ENCODE measurements around the gene TPRN. TPM values are rescaled to one million over a fixed set of nuclear protein-coding genes. Genes with fewer than 3 reads are reported as not detected.

TPRN gene
- total and polyA plus RNA-seq, 2 of the 4 experiments (the other 2 are of a cell fraction): 1.8 to 5.3 TPM

DNA sequence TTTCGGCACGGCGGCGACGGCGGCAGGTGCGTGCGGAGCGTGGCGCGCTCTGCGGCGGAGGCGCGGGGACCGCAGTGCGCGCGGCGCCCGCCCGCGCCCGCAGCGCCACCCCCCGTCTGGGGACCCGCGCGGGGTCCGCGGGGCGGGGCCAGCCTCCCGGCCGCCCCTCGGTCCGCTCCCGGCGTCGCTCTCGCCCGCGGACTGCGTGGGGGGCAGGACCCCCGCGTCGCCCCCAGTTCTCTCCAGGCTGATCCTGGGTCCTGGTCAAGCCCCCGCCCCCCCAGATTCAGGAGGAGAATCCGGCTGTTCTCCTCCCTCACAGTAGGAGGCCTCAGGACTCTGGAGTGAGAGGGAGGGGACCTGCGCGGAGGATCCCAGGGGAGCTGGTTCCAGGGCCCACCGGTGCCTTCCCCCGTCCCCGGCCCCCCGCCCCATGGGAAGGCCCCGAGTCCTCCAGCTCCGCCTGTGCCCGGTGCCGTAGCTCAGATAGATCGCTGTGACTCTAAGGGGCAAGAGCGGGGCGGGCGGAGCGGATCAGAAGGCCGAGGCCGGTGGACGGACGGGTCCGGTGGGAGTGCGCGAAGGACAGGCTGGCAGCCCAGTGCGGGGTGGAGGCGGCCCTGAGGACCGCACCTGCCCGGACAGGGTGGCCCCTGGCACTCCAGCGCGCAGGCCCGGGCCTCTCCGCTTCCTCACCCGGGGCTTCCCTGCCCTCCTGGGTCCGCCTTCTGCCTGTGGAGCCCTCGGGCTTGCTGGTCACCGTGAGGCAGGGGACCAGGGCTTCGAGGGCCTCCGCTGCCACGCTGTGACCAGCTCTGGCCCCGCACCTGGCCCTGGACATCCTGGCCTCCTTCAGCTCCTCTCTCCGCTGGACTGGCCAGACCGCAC lies 21.9 kb upstream of the TPRN start, which contains the start of gene RNF208 (continued):
- TF ChIP-seq RCOR1 (IDR thresholded peaks at IDR 0.05; ENCODE audit: insufficient replicate concordance, low read length): no peak
- TF ChIP-seq CHD1 (IDR thresholded peaks at IDR 0.05; ENCODE audit: low read depth, low read length): no peak

DNA sequence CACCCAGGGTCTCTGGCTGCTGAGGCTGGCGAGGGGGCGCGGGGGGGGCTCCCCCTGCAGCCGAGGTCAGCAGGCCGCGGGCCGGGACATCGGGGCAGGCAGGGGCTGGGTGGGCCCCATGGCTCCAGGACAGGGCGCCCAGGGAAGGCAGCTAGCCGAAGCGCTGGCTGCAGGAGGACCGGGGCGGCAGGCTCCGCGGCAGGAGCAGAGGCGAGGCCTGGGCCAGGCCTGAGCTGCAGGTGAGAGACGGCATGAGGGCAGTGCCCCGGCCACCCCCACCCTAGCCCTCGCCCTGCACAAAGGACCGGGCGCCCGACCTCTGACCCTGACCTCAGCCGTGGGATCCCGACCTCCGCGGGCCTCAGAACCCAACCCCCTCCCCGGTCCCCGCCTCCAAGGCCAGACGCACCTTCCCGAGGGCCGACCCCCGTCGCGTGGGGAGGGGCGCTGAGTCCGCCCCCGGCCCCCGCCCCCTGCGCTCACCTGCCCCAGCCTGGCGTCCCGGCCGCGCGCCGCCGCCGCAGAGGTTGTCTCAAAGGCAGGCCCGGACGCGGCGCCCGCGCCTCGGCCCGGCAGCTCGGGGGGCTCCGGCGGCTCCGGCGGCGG lies 21.1 kb upstream of the TPRN start:
- peaks cover 3% of the 10 kb centered on the region; the same call in 1 of the 2 replicates for H3K9me1 ChIP-seq (ENCODE audit: insufficient read depth, low read length)
- no peak overlapping the region for H2BK15ac ChIP-seq (ENCODE audit: low read depth, low read length)
- peak overlapping the region; percentile 90 for H2AFZ ChIP-seq (replicated peaks; ENCODE audit: low read length, poor library complexity)
- H3K56ac ChIP-seq (ENCODE audit: extremely low read depth, insufficient read depth, low read length): no peak overlapping the region
- H3K79me1 ChIP-seq (ENCODE audit: low read depth in 1 of 2, low read length in 2 of 2): peaks cover 0 to 4% of the 10 kb centered on the region in 2 experiments; a peak in 1 of 4 replicates
- no peak overlapping the region for H2BK120ac ChIP-seq (ENCODE audit: low read depth, low read length)
- intact Hi-C loops (cut with micrococcal nuclease): no loop called here
- in situ Hi-C loops (cut with MboI; ENCODE audit: low sequenced_read_pairs): no loop called here
- WGBS, 2 experiments (ENCODE audit: extremely low coverage in 2 of 2, insufficient read length in 1 of 2): 9% methylated on average over 18 of the region's 61 CpGs; no CpG with 5 or more reads in 1 of the 2 experiments
- H3K4me1 ChIP-seq (ENCODE audit: control insufficient read depth, insufficient read depth, low read length): peaks cover 17% of the 10 kb centered on the region
- BruUV-seq (replicated peaks): no TSS peak
- peak overlapping the region; percentile 78 for H2AK9ac ChIP-seq (replicated peaks; ENCODE audit: low read depth, low read length, poor library complexity)
- H3K18ac ChIP-seq (ENCODE audit: low read depth, low read length): no peak overlapping the region
- H2BK20ac ChIP-seq (ENCODE audit: low read depth, low read length): no peak overlapping the region
- ChIA-PET POLR2A (ENCODE audit: unreplicated experiment) (interaction anchor here (1.1 kb wide), 1 partner anchor 19 kb away, joined by 3 read pairs; no protein-coding TSS in a partner anchor), CTCF (no interaction called here)
- H3K27ac ChIP-seq (ENCODE audit: insufficient read depth, low read length): no peak overlapping the region
- H3K9me3 ChIP-seq (ENCODE audit: control insufficient read depth, insufficient read depth, low read length): no peaks in the 10 kb centered on the region
- H4K5ac ChIP-seq (ENCODE audit: low read depth, low read length): no peak overlapping the region
- ATAC-seq (ENCODE audit: low read depth) (no peak), DNase-seq (no peak)
- TF ChIP-seq RCOR1 (IDR thresholded peaks at IDR 0.05; ENCODE audit: insufficient replicate concordance, low read length): no peak
- no peak for TF ChIP-seq RFX5 (IDR thresholded peaks at IDR 0.05; ENCODE audit: low read depth, low read length)
- TF ChIP-seq, protein P1, sequence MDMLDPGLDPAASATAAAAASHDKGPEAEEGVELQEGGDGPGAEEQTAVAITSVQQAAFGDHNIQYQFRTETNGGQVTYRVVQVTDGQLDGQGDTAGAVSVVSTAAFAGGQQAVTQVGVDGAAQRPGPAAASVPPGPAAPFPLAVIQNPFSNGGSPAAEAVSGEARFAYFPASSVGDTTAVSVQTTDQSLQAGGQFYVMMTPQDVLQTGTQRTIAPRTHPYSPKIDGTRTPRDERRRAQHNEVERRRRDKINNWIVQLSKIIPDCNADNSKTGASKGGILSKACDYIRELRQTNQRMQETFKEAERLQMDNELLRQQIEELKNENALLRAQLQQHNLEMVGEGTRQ (IDR thresholded peaks at IDR 0.05; ENCODE audit: low read depth, low read length): no peak
- no peak for TF ChIP-seq NFE2L2 (IDR thresholded peaks at IDR 0.05; ENCODE audit: low read depth, low read length)
- TF ChIP-seq POLR2A (IDR thresholded peaks at IDR 0.05; ENCODE audit: low read depth, low read length): no peak
- TF ChIP-seq CEBPB (IDR thresholded peaks at IDR 0.05; ENCODE audit: low read depth, low read length): no peak
- TF ChIP-seq, protein P2, sequence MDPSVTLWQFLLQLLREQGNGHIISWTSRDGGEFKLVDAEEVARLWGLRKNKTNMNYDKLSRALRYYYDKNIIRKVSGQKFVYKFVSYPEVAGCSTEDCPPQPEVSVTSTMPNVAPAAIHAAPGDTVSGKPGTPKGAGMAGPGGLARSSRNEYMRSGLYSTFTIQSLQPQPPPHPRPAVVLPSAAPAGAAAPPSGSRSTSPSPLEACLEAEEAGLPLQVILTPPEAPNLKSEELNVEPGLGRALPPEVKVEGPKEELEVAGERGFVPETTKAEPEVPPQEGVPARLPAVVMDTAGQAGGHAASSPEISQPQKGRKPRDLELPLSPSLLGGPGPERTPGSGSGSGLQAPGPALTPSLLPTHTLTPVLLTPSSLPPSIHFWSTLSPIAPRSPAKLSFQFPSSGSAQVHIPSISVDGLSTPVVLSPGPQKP (IDR thresholded peaks at IDR 0.05; ENCODE audit: borderline replicate concordance, low read depth, low read length): no peak
- H3K14ac ChIP-seq (replicated peaks; ENCODE audit: low read depth, low read length): no peak overlapping the region
- H4K20me1 ChIP-seq (ENCODE audit: insufficient read depth, low read length): no peaks in the 10 kb centered on the region
- no peak overlapping the region for H2AK5ac ChIP-seq (ENCODE audit: low read depth, low read length)
- H4K8ac ChIP-seq (ENCODE audit: low read depth in 2 of 2, low read length in 2 of 2): no peak overlapping the region
- H3K9ac ChIP-seq (ENCODE audit: low read depth, low read length): no peak overlapping the region
- peaks cover 4% of the 10 kb centered on the region for H3K36me3 ChIP-seq (ENCODE audit: control insufficient read depth, insufficient read depth, low read length)
- H3K4ac ChIP-seq (ENCODE audit: low read depth, low read length): no peak overlapping the region
- H2BK5ac ChIP-seq (ENCODE audit: low read depth, low read length, poor library complexity, severe bottlenecking): no peak overlapping the region
- no peak overlapping the region for H3K23ac ChIP-seq (ENCODE audit: low read depth, low read length)
- peak overlapping the region; percentile 25 for H3K4me3 ChIP-seq (ENCODE audit: insufficient read depth, low read depth, low read length)
- H4K91ac ChIP-seq (ENCODE audit: insufficient read depth, low read depth, low read length): no peak overlapping the region
- peak overlapping the region; percentile 39; the same call in 1 of the 2 replicates for H3K4me2 ChIP-seq (ENCODE audit: low read depth, low read length)
- dilution Hi-C loops (cut with HindIII; ENCODE audit: low sequenced_read_pairs, unreplicated experiment): no loop called here
- no peaks in the 10 kb centered on the region for H3K27me3 ChIP-seq (ENCODE audit: control insufficient read depth, insufficient read depth, low read length)
